ENCODE measurements around the gene BACH2.
"Not testable (repeated sequence)": the region's sequence is repeated elsewhere in the genome, so short reads cannot be mapped to it uniquely, and the experiment has no call there.

BACH2 gene

DNA sequence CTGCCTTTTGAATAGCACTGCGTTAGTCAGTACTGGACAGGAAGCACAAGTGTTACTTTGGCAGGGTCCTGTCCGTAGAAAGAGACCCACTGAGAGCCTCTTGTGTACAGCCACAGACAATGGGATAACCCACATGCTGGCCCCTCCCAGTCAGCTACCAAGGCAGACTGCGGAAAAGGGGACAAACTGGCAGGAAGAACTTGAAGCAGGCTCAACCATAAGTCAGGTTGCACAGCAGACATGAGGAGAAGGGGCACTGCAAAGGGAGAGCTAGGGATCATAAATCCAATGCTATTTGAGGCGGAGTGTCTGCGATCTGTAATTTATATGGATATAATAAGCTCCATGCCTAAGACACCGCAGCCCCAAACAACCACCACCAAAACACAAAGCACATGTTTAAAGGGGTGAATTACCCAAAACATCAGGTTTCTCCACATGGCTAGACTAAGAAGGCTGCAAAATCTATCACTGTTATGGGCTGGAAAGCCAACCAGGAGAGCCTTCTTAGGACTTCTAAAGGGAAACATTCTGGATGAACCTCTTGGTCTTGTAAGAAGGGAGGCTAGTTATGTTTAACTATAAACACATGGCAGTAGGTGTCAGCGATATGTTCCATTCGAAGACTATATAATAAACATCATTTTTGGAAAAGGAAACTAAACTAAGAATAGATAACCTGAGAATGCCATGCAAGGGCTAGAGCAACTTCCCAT is 141.7 kb downstream of the BACH2 start:
- DNase-seq (ENCODE audit: low spot score) = peak; percentile 28

- no peak for DNase-seq (ENCODE audit: low spot score)
Observed at GRCh38 chr6:90151576-90152422, 144.8 kb downstream of the BACH2 start.

DNA sequence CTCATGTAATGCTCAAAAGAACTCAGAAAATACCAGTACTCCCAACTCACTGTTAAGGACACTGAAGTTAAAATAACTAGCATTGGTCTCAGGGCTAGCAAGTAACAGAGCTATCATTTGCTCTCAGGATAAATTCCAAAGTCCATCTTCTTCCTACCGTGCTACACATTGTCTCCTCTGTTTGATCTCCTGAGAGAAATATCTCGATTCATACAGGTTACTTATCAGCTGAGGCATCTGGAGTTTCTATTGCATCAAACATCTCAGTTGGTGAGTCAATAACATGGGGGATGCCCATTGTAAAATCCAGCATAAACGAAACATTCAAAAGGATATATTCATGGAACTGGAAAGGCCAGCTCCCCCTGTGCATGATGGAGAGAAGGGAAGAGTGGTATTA is 147.4 kb downstream of the BACH2 start:
- no peak for DNase-seq (ENCODE audit: low spot score)

DNA sequence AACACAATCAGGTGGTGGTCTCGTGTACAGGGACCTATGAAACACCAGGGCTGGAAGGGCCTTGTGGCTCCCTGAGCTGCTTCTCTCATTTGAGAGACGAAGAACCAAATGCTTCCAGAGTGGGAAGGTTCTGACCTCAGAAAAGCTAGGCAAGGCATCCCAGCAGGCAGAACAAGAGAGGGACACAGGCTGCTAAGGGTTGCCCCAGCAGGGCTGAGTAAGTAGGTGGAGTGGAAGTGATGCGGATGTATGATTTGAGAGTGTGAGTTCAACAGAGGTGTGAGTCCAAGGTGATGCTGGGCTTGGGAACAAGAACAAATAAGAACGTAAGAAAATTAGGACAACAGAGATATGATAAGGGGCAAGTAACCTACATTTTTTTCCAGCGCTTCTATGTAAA is 147.8 kb downstream of the BACH2 start:
- DNase-seq (ENCODE audit: low spot score) = no peak

DNA sequence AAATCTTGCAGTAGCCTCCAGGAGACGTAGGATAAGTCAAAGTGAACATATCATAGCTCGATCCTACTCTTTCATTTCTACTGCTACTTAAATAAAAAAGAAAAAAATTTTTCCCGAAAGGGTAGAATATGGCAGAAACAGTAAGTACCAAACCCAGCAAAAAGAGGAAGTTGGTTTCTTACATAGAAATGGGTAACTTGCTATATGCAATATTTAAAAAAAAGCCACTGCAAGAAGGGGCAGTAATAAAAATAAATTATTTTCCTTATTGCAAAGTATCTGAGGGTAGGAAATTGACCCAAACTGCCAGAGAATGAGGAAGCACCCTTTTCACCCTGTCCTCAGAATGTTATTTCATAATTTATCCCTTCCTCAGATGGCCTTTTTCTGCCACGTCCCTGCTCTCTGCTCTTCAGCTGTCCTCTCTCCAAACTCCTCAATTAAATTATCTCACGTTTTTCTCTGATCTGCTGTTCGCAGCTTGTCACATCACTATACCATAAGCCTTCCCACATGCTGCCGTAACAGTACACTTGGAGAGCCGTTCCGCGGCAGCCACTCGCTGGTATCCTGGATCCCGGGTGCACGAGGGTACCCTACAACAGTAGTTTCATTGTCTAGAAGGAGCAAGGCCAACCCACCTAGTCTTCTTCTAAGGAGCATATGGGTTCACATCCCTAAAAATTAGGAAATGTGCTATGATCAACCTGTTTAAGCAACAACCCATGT is 149.6 kb downstream of the BACH2 start:
- DNase-seq (ENCODE audit: low spot score) = peak; percentile 28

GRCh38 chr6:90146024-90146423 is 150.6 kb downstream of the BACH2 start:
- no peak for DNase-seq (ENCODE audit: low spot score)

- DNase-seq (ENCODE audit: low spot score) = no peak
Observed at GRCh38 chr6:90144928-90145555, 151.6 kb downstream of the BACH2 start.

GRCh38 chr6:90144396-90144795 is 152.2 kb downstream of the BACH2 start:
- no peak for DNase-seq (ENCODE audit: low spot score)

GRCh38 chr6:90140683-90141082 is 156.0 kb downstream of the BACH2 start:
- no peak for DNase-seq (ENCODE audit: low spot score)

DNA sequence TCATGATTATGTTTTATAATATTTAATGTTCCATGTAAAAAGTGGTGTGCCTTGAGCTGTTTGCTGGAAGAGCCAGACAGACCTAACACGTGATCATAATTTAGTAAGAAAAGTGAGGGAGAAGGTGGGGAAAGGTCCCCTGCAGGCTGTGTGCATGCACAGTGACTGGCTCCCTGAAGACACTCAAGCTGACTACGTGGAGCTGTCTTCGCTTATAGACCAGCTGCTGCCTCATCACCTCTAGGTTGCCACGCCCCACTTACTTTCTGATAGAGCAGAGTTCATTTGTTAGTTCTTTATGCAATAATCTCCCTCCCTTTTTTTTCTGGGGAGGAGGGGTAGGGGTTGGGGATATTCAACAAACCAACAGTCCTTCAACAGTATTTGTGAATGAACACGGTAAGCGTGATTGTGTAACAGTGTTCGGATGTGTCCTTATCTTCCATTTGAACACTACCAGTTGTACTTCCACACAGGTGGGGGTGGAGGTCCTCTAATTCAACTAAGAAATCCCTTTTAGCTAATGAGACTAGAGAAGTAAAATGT is 157.3 kb downstream of the BACH2 start:
- no peak for DNase-seq (ENCODE audit: low spot score)

- DNase-seq (ENCODE audit: low spot score) = no peak
Observed at GRCh38 chr6:90136837-90137568, 159.6 kb downstream of the BACH2 start.

- no peak for DNase-seq (ENCODE audit: low spot score)
Observed at GRCh38 chr6:90136176-90136575, 160.5 kb downstream of the BACH2 start.

- no peak for DNase-seq (ENCODE audit: low spot score)
Observed at GRCh38 chr6:90135667-90136066, 161.0 kb downstream of the BACH2 start.

DNA sequence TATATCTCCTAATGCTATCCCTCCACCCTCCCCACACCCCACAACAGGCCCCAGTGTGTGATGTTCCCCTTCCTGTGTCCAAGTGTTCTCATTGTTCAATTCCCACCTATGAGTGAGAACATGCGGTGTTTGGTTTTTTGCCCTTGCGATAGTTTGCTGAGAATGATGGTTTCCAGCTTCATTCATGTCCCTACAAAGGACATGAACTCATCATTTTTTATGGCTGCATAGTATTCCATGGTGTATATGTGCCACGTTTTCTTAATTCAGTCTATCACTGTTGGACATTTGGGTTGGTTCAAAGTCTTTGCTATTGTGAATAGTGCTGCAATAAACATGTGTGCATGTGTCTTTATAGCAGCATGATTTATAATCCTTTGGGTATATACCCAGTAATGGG is 163.0 kb downstream of the BACH2 start:
- DNase-seq (ENCODE audit: low spot score) = not testable (repeated sequence)

DNA sequence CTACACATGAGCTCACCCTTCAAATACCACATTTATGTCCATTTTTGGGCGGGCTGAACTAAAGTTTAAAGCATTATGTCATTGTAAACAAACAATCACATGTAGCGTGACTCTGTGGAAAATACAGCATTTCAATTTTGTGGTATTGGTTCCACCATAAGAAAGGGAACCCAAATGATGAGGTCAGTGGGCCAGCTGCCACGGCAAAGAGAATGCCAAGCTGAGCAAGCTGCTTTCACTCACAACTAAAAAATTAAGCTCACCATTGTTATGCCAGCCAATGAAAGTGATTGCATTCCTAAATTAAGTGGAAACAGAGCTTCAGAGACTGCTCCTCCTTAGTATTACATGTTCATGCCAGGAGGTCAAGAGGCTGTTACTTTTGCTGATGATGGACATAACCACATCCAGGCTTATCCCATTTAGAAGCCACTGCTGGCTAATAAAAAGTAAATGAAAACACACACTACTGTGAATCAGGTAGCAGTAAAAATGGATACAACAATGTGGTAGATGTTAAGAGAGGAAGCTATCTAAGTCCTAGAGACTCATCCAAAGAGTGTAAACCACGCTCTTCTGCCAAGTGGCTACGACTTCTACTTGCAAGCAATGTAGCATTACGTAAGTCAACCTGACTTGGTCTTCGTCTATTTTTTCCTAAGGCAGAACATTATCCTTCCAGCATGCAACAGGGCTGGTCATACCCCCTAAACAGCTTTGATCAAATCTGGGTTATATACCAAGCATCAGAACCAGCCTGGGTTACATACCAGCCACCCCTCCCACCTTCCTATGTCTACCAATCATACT is 164.8 kb downstream of the BACH2 start:
- DNase-seq (ENCODE audit: low spot score) = peak; percentile 48

DNA sequence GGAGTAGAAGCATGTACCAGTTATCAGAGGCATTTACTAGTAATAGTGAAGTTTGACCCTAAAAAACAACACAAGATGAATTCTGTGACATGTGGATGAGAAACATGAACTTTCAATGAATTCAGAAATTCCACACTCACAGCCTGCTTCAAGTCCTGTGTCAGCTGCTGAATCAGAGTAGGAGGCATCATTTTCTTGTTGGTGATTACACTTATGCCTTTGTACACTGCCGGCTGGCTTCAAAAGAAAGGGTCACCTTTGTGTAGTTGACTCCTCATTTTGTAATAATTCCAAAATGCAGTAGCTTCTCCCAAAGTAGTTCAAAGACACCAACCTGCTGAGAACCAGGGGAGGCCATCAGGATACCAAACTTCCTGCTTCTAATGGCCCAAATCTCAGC is 165.5 kb downstream of the BACH2 start:
- no peak for DNase-seq (ENCODE audit: low spot score)

GRCh38 chr6:90128687-90129086 is 168.0 kb downstream of the BACH2 start:
- DNase-seq (ENCODE audit: low spot score) = not testable (repeated sequence)

- DNase-seq (ENCODE audit: low spot score) = no peak
Observed at GRCh38 chr6:90127595-90127994, 169.0 kb downstream of the BACH2 start.

DNA sequence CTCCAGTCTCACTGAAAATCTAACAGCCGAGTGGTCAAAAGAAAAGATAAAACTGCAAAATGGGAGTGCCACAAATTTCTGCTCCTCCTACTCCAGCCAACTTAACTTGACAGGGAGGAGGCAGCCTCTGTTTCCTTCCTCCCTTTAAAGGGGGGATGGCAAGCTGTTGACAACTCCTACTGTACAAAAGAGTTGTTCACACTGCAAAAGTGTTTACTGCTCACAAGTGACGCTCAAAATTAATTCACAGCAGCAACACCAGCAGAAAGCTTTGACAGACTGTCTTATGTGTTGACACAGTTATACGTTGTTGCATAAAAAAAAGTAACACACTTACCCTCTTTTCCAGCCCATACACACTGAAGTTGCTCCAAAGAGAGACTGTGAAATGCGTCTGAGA is 169.8 kb downstream of the BACH2 start:
- no peak for DNase-seq (ENCODE audit: low spot score)

DNA sequence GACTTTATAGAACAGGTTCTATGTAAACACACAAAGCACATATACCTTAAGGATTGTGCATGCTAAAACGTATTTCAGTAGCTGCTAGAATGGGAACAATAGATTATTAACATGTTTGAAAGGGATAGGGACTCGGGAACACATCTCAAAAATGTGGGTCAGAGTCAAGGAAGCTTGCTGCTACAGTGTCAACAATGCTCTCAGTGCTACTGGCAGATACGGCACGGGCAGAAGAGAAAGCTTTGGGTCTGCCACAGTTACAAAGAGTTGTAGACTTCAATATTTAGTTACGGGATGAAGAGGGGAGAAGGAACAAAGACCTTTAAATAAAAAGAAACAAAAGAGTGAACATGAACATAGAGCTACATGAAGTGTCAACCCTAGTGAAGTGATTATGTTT is 170.5 kb downstream of the BACH2 start:
- DNase-seq (ENCODE audit: low spot score) = no peak
